Right cardiac atrium (tissue), 5 donors: ENCODE measurements around the gene KNDC1. TPM values are rescaled to one million over a fixed set of nuclear protein-coding genes. Genes with fewer than 3 reads are reported as not detected.

Source experiments
- ATAC-seq, 2 donors: fragments of 200-7000 bp; cut with Tn5 transposase; one replicate each; pipeline versions ENCODE4 v1.8.0 to v1.9.1; 2020; ENCODE audit warnings: moderate library complexity in 2 of 2, mild to moderate bottlenecking in 1 of 2
- DNase-seq, 3 donors: peaks; one replicate each; pipeline ENCODE4 v3.0.0-alpha.2; 2020
- H3K27ac ChIP-seq: one replicate; pipeline ENCODE4 v1.5.1; 2013; ENCODE audit warnings: mild to moderate bottlenecking, low read length, control low read depth, moderate library complexity
- H3K27me3 ChIP-seq: one replicate; pipeline ENCODE4 v1.6.1; 2013; ENCODE audit not compliant: control insufficient read depth, insufficient read depth
- H3K4me1 ChIP-seq: one replicate; pipeline ENCODE4 v1.6.1; 2013; ENCODE audit warnings: low read length; ENCODE audit not compliant: control insufficient read depth, insufficient read depth
- H3K4me3 ChIP-seq: one replicate; pipeline ENCODE4 v1.5.1; 2013; ENCODE audit warnings: low read length, control low read depth
- H3K9me3 ChIP-seq: one replicate; pipeline ENCODE4 v1.6.1; 2013; ENCODE audit warnings: low read length; ENCODE audit not compliant: control insufficient read depth
- WGBS: extraction: QIAGEN DNeasy Blood & Tissue Kit; methylation state at CpG from one replicate; pipeline ENCODE4 v1.1.7; 2013; 5-methylcytosine and 5-hydroxymethylcytosine counted together
- intact Hi-C, 4 donors: fragments of 100-400 bp; cut with DNase I; formaldehyde crosslinking; loops; one replicate each; pipeline versions ENCODE4 v1.11.0 to v1.14.0; 2022 to 2023
- polyA plus RNA-seq: library from polyadenylated mRNA; stranded (reverse); fragments of 200-250 nt; gene quantifications from one replicate; pipeline ENCODE4 v1.2.3, GENCODE V29; 2013
- total RNA-seq, 4 donors: library from RNA; stranded (reverse); fragmentation: NEBNext Ultra II Directional; extraction: Animal tissue kit (Norgen Biotek cat#: 25700); gene quantifications; one replicate each; pipeline ENCODE4 v1.2.1, GENCODE V29; 2021
- donor health status: healthy with polysubstance abuse.
- donor health status: DM: no; HTN: yes; CAD: no.
- donor health status: DM: no; HTN: no; CAD: no.
- donor health status: DM: no; HTN: yes; CAD: no; lungs with severe emphysema.
- donor health status: DM: yes; HTN: yes; CAD: no.

Gene KNDC1
- total and polyA plus RNA-seq, 5 donors = 0.23 to 1.4 (median 0.50) TPM

- no peaks in the 10 kb centered on the region for H3K9me3 ChIP-seq
- intact Hi-C loops = no loop called here
- H3K4me3 ChIP-seq = no peak overlapping the region
- no peaks in the 10 kb centered on the region for H3K4me1 ChIP-seq
- H3K27me3 ChIP-seq = no peaks in the 10 kb centered on the region
- H3K27ac ChIP-seq = no peak overlapping the region
- 65% methylated on average over 14 of the region's 14 CpGs for WGBS
- ATAC-seq (no peak), DNase-seq (no peak)
Observed at GRCh38 chr10:133224076-133224475, 64.1 kb downstream of the KNDC1 start.

GRCh38 chr10:133224756-133225372 lies 64.8 kb downstream of the KNDC1 start:
- Histone ChIP-seq H3K4me1 (no peaks in the 10 kb centered on the region), H3K27ac (no peak overlapping the region), H3K27me3 (no peaks in the 10 kb centered on the region), H3K4me3 (no peak overlapping the region), H3K9me3 (no peaks in the 10 kb centered on the region)
- intact Hi-C loops = no loop called here
- ATAC-seq (peak in 1 of 2 donors; percentile 21), DNase-seq (no peak)
- WGBS = 46% methylated on average over 25 of the region's 25 CpGs

GRCh38 chr10:133225707-133226191 lies 65.7 kb downstream of the KNDC1 start:
- Histone ChIP-seq H3K4me3 (no peak overlapping the region), H3K27me3 (no peaks in the 10 kb centered on the region), H3K4me1 (no peaks in the 10 kb centered on the region), H3K27ac (no peak overlapping the region), H3K9me3 (no peaks in the 10 kb centered on the region)
- intact Hi-C loops = no loop called here
- peak in 1 of 3 donors; percentile 25 for DNase-seq
- whole genome bisulfite sequencing = 79% methylated on average over 23 of the region's 23 CpGs
- peak in 1 of 2 donors; percentile 32 for ATAC-seq

GRCh38 chr10:133226251-133226808 lies 66.3 kb downstream of the KNDC1 start:
- no peaks in the 10 kb centered on the region for H3K9me3 ChIP-seq
- intact Hi-C loops = no loop called here

GRCh38 chr10:133227256-133227655 lies 67.2 kb downstream of the KNDC1 start:
- Histone ChIP-seq H3K27me3 (no peaks in the 10 kb centered on the region), H3K27ac (no peak overlapping the region), H3K4me1 (no peaks in the 10 kb centered on the region), H3K4me3 (no peak overlapping the region), H3K9me3 (no peaks in the 10 kb centered on the region)
- no peak for ATAC-seq
- WGBS = 91% methylated on average over 21 of the region's 21 CpGs
- intact Hi-C loops = no loop called here
- peak in 1 of 3 donors; percentile 23 for DNase-seq

More at GRCh38 chr10:133226251-133226808, 66.3 kb downstream of the KNDC1 start:
- Histone ChIP-seq H3K27me3 (no peaks in the 10 kb centered on the region), H3K4me1 (no peaks in the 10 kb centered on the region), H3K27ac (no peak overlapping the region), H3K4me3 (no peak overlapping the region)
- 59% methylated on average over 30 of the region's 30 CpGs for WGBS
- DNase-seq = peak in 1 of 3 donors; percentile 41
- ATAC-seq = no peak

GRCh38 chr10:133229265-133230043 lies 69.4 kb downstream of the KNDC1 start:
- intact Hi-C loops = no loop called here
- no peak overlapping the region for H3K4me3 ChIP-seq

DNA sequence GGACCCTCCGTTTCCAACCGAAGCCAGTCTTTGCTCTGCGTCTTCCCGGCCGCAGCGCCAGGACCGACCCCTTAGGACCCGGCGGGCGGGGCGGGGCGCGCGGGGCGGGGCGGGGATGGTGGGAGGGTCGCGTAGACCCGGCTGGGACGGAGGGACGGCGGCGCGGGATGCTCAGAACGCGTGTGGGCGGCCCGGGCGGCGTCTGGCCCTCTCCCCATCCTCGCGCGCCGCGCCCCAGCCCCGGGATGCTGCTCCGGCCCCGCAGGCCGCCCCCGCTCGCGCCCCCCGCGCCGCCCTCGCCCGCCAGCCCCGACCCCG lies 70.0 kb downstream of the KNDC1 start, which contains the start of gene UTF1:
Gene UTF1 (plus strand): TSS at position 174 of the 318 bp plus-strand sequence. CDS start 72 bp downstream, at position 246.
- no peak within 1 kb of the TSS for H3K4me3 ChIP-seq
- H3K27ac ChIP-seq = no peak within 1 kb of the TSS
- no peaks in the 10 kb centered on the region for H3K9me3 ChIP-seq
- ATAC-seq (no peak), DNase-seq (no peak)
- intact Hi-C loops = no loop called here
- no peaks in the 10 kb centered on the region for H3K27me3 ChIP-seq
- H3K4me1 ChIP-seq = no peaks in the 10 kb centered on the region
- under 1% methylated on average over 49 of the region's 49 CpGs for WGBS

More at GRCh38 chr10:133229265-133230043, 69.4 kb downstream of the KNDC1 start:
- no peaks in the 10 kb centered on the region for H3K9me3 ChIP-seq
- no peaks in the 10 kb centered on the region for H3K4me1 ChIP-seq
- no peak overlapping the region for H3K27ac ChIP-seq
- H3K27me3 ChIP-seq = no peaks in the 10 kb centered on the region
- WGBS = 5% methylated on average over 58 of the region's 58 CpGs
- ATAC-seq (no peak), DNase-seq (peak in 1 of 3 donors; percentile 43)

GRCh38 chr10:133230387-133231195 lies 70.6 kb downstream of the KNDC1 start:
- no peak for ATAC-seq

GRCh38 chr10:133231244-133231945 lies 71.4 kb downstream of the KNDC1 start:
- intact Hi-C loops = no loop called here
- no peaks in the 10 kb centered on the region for H3K27me3 ChIP-seq
- no peak overlapping the region for H3K4me3 ChIP-seq
- no peaks in the 10 kb centered on the region for H3K9me3 ChIP-seq
- ATAC-seq = no peak
- H3K27ac ChIP-seq = no peak overlapping the region
- H3K4me1 ChIP-seq = no peaks in the 10 kb centered on the region
- DNase-seq = peak in 1 of 3 donors; percentile 41
- WGBS = 21% methylated on average over 44 of the region's 44 CpGs

More at GRCh38 chr10:133230387-133231195, 70.6 kb downstream of the KNDC1 start:
- H3K27ac ChIP-seq = no peak overlapping the region
- no peaks in the 10 kb centered on the region for H3K4me1 ChIP-seq
- no peak overlapping the region for H3K4me3 ChIP-seq
- intact Hi-C loops = no loop called here
- WGBS = 2% methylated on average over 122 of the region's 122 CpGs
- no peaks in the 10 kb centered on the region for H3K9me3 ChIP-seq
- DNase-seq = peak in 2 of 3 donors; percentile 56 to 73
- no peaks in the 10 kb centered on the region for H3K27me3 ChIP-seq

GRCh38 chr10:133231946-133232574 lies 72.0 kb downstream of the KNDC1 start:
- DNase-seq (no peak), ATAC-seq (no peak)
- Histone ChIP-seq H3K27ac (no peak overlapping the region), H3K27me3 (no peaks in the 10 kb centered on the region), H3K9me3 (no peaks in the 10 kb centered on the region), H3K4me1 (no peaks in the 10 kb centered on the region), H3K4me3 (no peak overlapping the region)
- intact Hi-C loops = no loop called here
- 53% methylated on average over 11 of the region's 11 CpGs for WGBS
